Measurements from ENCODE around the gene DIPK1C. TPM values are rescaled to one million over a fixed set of nuclear protein-coding genes. Genes with fewer than 3 reads are reported as not detected.

DIPK1C gene
- total RNA-seq, 1 experiment from 2014 or later, result not detected

- 0 out of 2 replicates have a peak, but pooled peaks cover 6% of the 10 kb centered on the region for H3K4me1 Mint-ChIP-seq
- no peak overlapping the region for H3K27ac Mint-ChIP-seq
- peak; percentile 20 for DNase-seq (ENCODE audit: low spot score)
- CTCF ChIA-PET, result interaction anchor here (1.9 kb wide), 1 partner anchor 96 kb away, joined by 5 read pairs; no protein-coding TSS in a partner anchor
- POLR2A ChIA-PET, result no interaction called here
- TF ChIP-seq E2F1 (CRISPR knock-in tag; IDR thresholded peaks at IDR 0.05) (no peak), HMGXB4 (CRISPR knock-in tag; IDR thresholded peaks at IDR 0.05) (no peak), EMX1 (CRISPR knock-in tag; IDR thresholded peaks at IDR 0.05) (no peak), GABPB1 (CRISPR knock-in tag; IDR thresholded peaks at IDR 0.05) (no peak), ZNF425 (CRISPR knock-in tag; conservative IDR thresholded peaks at IDR 0.05) (no peak), PRDM15 (CRISPR knock-in tag; IDR thresholded peaks at IDR 0.05) (no peak)
- no peaks in the 10 kb centered on the region; the same call in 1 of the 2 replicates for H3K27me3 Mint-ChIP-seq (ENCODE audit: low read depth)
- H3K4me3 Mint-ChIP-seq, result no peak overlapping the region
- peak; percentile 41; the same call in 1 of the 2 replicates for ATAC-seq
- no peaks in the 10 kb centered on the region for H3K9me3 Mint-ChIP-seq
- no peaks in the 10 kb centered on the region for H3K36me3 Mint-ChIP-seq
These were observed 59.5 kb downstream of the DIPK1C start for GRCh38 chr18:74397572-74397971.

- Mint-ChIP-seq H3K27me3 (ENCODE audit: low read depth) (no peaks in the 10 kb centered on the region; the same call in 1 of the 2 replicates), H3K4me3 (no peak overlapping the region), H3K9me3 (no peaks in the 10 kb centered on the region), H3K36me3 (no peaks in the 10 kb centered on the region), H3K27ac (0 out of 2 replicates have a peak overlapping the region, but pooled peaks have one; percentile 15), H3K4me1 (0 out of 2 replicates have a peak, but pooled peaks cover 6% of the 10 kb centered on the region)
- ChIA-PET POLR2A (no interaction called here), CTCF (interaction anchor here (1.9 kb wide), 1 partner anchor 97 kb away, joined by 5 read pairs; no protein-coding TSS in a partner anchor)
- TF ChIP-seq HMGA2 (CRISPR knock-in tag; IDR thresholded peaks at IDR 0.05) (no peak), NFATC4 (CRISPR knock-in tag; IDR thresholded peaks at IDR 0.05) (no peak), NR2C2 (CRISPR knock-in tag; IDR thresholded peaks at IDR 0.05) (no peak), NFE2L1 (CRISPR knock-in tag; IDR thresholded peaks at IDR 0.05) (no peak), FOXP4 (CRISPR knock-in tag; IDR thresholded peaks at IDR 0.05) (no peak)
- ATAC-seq (no peak), DNase-seq (ENCODE audit: low spot score) (no peak)
These were observed 60.6 kb downstream of the DIPK1C start for GRCh38 chr18:74396171-74397169.
